IPS DF 6.9 (cell line): ENCODE results near the gene MYL11.

Source experiments
- DNase-seq: peaks from one replicate; pipeline ENCODE4 v3.0.0-alpha.2; 2013; ENCODE audit warnings: low read depth, low spot score
- H3K27ac ChIP-seq: one replicate; pipeline ENCODE4 v1.5.1; 2013; ENCODE audit warnings: low read length, control low read depth
- H3K27me3 ChIP-seq: 2 replicates; pipeline ENCODE4 v1.6.1; 2013; ENCODE audit warnings: mild to moderate bottlenecking, low read length; ENCODE audit not compliant: control insufficient read depth, insufficient read depth
- H3K36me3 ChIP-seq: 2 replicates; pipeline ENCODE4 v1.6.1; 2013; ENCODE audit warnings: low read length; ENCODE audit not compliant: control insufficient read depth, insufficient read depth
- H3K4me1 ChIP-seq: 2 replicates; pipeline ENCODE4 v1.6.1; 2013; ENCODE audit warnings: low read length; ENCODE audit not compliant: control insufficient read depth, insufficient read depth
- H3K4me3 ChIP-seq: 2 replicates; pipeline ENCODE4 v1.5.1; 2013; ENCODE audit warnings: mild to moderate bottlenecking, low read length
- H3K9me3 ChIP-seq: 2 replicates; pipeline ENCODE4 v1.6.1; 2013; ENCODE audit warnings: low read length, inconsistent platforms; ENCODE audit not compliant: control insufficient read depth, insufficient read depth
- WGBS: extraction: QIAGEN DNeasy Blood & Tissue Kit; methylation state at CpG from one replicate; pipeline ENCODE4 v1.1.7; 2013; ENCODE audit warnings: mixed read lengths, missing lambda C conversion rate; ENCODE audit not compliant: insufficient read length, insufficient coverage; 5-methylcytosine and 5-hydroxymethylcytosine counted together

The MYL11 gene

GRCh38 chr16:30354423-30355143 lies 20.0 kb upstream of the MYL11 start:
- peaks cover 34% of the 10 kb centered on the region for H3K36me3 ChIP-seq
- no peaks in the 10 kb centered on the region for H3K9me3 ChIP-seq
- no peaks in the 10 kb centered on the region for H3K4me1 ChIP-seq
- H3K4me3 ChIP-seq: peak overlapping the region; percentile 78
- H3K27me3 ChIP-seq: no peaks in the 10 kb centered on the region
- DNase-seq: no peak
- H3K27ac ChIP-seq: no peak overlapping the region
- no CpG with 5 or more reads among the region's 36 CpGs for WGBS

GRCh38 chr16:30355144-30355953 lies 19.3 kb upstream of the MYL11 start, which contains the start of gene CD2BP2:
Gene CD2BP2 (minus strand): TSS chr16:30355308. CDS start chr16:30354681, 627 bp downstream.
- Histone ChIP-seq H3K36me3 (peaks cover 34% of the 10 kb centered on the region), H3K27ac (no peak within 1 kb of the TSS), H3K27me3 (no peaks in the 10 kb centered on the region), H3K9me3 (no peaks in the 10 kb centered on the region), H3K4me1 (no peaks in the 10 kb centered on the region), H3K4me3 (peak within 1 kb of the TSS; percentile 78)
- peak; percentile 96 for DNase-seq
- WGBS: no CpG with 5 or more reads among the region's 45 CpGs

DNA sequence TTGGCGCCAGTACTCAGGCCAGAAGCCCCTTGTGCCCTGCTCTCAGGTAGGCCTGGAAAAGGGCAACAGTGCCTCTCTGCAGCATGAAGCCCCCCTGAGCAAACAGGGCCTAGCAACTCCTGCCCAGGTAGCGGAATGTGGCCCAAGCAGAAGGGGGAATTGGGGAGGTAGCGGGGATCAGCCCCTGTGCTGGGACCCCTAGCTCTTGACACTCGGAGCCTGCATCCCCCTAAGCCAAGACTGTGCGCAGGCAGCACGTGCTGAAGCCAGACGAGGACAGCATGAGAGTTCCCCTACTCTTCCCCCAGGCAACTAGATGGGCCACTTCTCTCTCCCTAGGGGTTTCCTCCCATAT lies 18.7 kb upstream of the MYL11 start:
- Histone ChIP-seq H3K27me3 (no peaks in the 10 kb centered on the region), H3K4me1 (no peaks in the 10 kb centered on the region), H3K36me3 (peaks cover 32% of the 10 kb centered on the region), H3K4me3 (peak overlapping the region; percentile 78; the same call in 1 of the 2 replicates), H3K9me3 (no peaks in the 10 kb centered on the region), H3K27ac (no peak overlapping the region)
- DNase-seq: no peak
- no CpG with 5 or more reads among the region's 7 CpGs for WGBS

DNA sequence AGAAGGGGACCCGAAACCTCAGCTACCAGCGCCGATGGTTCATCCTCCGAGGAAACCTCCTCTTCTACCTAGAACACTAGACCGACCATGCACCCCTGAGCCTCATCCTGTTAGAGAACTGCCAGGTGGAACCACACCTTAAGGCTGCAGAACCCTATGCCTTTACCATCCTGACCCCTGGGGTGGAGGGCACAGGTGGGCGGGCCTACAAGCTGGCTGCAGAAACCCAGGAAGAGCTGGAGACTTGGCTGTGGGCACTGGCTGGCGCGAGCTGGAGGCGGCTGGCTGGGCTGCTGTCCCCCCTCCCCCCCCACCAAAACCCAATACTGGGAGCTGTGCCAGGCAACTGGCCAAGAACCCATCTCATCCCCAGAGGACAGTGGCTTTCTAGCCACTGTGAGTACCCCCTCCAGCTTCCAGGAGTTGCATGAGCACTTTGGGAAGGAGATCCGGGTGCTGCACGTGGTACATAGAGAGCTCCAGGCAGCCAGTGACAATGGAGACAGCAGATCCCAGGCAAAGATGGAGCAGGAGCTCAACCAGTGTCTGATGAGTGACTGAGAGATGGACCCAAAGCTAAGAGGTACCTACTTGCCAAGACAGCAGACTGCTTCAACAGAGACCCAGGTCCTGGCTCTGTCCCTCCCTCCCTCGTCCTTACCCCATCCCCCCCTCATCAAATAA lies 18.1 kb upstream of the MYL11 start:
- no peak for DNase-seq

DNA sequence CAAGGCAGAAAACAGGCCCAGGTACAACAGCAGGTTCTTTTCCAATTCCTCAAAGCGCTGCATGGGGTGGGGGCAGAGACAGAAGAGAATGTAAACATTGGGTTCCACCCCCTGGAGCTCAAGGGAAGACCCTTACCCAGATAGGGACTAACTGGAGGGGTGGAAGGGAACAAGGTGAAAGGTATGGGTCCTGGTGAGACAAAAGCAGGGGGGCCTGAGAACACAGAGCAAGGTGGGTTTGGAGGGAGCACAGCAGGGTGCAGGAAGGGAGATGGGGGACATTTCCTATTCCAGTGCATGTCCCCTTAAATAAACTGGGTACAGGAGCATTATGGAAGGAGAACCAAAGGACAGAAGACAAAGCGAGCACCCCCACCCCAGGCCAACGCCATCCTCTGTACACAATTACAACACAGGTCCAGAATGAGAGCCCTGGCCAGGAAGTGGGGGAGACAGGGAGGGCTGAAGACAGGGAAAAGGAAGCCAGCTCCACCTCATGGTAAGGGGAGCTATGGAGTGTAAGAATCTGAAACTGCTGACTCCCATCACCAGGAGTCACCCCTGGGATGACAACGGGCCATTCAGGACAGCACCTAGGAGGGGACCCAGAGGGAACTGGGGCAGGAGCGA lies 17.4 kb upstream of the MYL11 start:
- H3K36me3 ChIP-seq: peaks cover 24% of the 10 kb centered on the region
- DNase-seq: no peak
- no peak overlapping the region for H3K27ac ChIP-seq
- H3K9me3 ChIP-seq: no peaks in the 10 kb centered on the region
- no CpG with 5 or more reads among the region's 5 CpGs for WGBS
- no peak overlapping the region for H3K4me3 ChIP-seq
- no peaks in the 10 kb centered on the region for H3K27me3 ChIP-seq
- H3K4me1 ChIP-seq: no peaks in the 10 kb centered on the region

More for the DNA sequence above, 18.1 kb upstream of the MYL11 start:
- no peaks in the 10 kb centered on the region for H3K4me1 ChIP-seq
- peaks cover 28% of the 10 kb centered on the region for H3K36me3 ChIP-seq
- H3K27ac ChIP-seq: no peak overlapping the region
- no CpG with 5 or more reads among the region's 12 CpGs for WGBS
- H3K9me3 ChIP-seq: no peaks in the 10 kb centered on the region
- no peaks in the 10 kb centered on the region for H3K27me3 ChIP-seq
- H3K4me3 ChIP-seq: no peak overlapping the region

GRCh38 chr16:30357715-30358576 lies 16.7 kb upstream of the MYL11 start:
- Histone ChIP-seq H3K9me3 (no peaks in the 10 kb centered on the region), H3K36me3 (peaks cover 18% of the 10 kb centered on the region), H3K4me1 (no peaks in the 10 kb centered on the region), H3K4me3 (no peak overlapping the region), H3K27me3 (no peaks in the 10 kb centered on the region), H3K27ac (no peak overlapping the region)
- no CpG with 5 or more reads among the region's 37 CpGs for WGBS
- DNase-seq: no peak

- no peaks in the 10 kb centered on the region for H3K4me1 ChIP-seq
- H3K27me3 ChIP-seq: no peaks in the 10 kb centered on the region
- no peak for DNase-seq
- no peaks in the 10 kb centered on the region for H3K9me3 ChIP-seq
- no CpG with 5 or more reads among the region's 9 CpGs for WGBS
- H3K4me3 ChIP-seq: no peak overlapping the region
- H3K27ac ChIP-seq: no peak overlapping the region
- peaks cover 14% of the 10 kb centered on the region; the same call in 1 of the 2 replicates for H3K36me3 ChIP-seq
Observed at GRCh38 chr16:30358577-30358936, 16.0 kb upstream of the MYL11 start.

GRCh38 chr16:30358990-30359870 lies 15.4 kb upstream of the MYL11 start:
- no peak overlapping the region for H3K27ac ChIP-seq
- no CpG with 5 or more reads among the region's 28 CpGs for WGBS
- DNase-seq: no peak
- H3K4me3 ChIP-seq: no peak overlapping the region
- H3K4me1 ChIP-seq: no peaks in the 10 kb centered on the region
- no peaks in the 10 kb centered on the region for H3K27me3 ChIP-seq
- H3K9me3 ChIP-seq: no peaks in the 10 kb centered on the region
- peaks cover 12% of the 10 kb centered on the region; the same call in 1 of the 2 replicates for H3K36me3 ChIP-seq

DNA sequence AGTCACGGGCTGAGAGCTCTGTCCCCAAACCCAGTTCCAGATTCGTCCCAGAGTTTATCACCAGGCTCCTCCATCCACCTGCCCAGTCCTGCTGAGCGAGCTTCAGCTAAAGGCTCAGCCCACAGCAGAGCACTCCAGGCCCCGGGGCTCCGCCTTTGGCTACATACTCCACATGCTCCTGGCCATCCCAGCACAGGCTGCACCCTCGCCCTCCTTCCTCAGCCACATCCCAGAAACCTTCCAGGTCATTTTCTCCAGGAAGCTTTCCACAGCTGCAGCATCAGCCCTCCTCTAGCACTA lies 14.8 kb upstream of the MYL11 start:
- Histone ChIP-seq H3K4me1 (no peaks in the 10 kb centered on the region), H3K36me3 (peaks cover 12% of the 10 kb centered on the region; the same call in 1 of the 2 replicates), H3K27ac (no peak overlapping the region), H3K9me3 (no peaks in the 10 kb centered on the region), H3K4me3 (no peak overlapping the region), H3K27me3 (no peaks in the 10 kb centered on the region)
- DNase-seq: no peak
- WGBS: no CpG with 5 or more reads among the region's 6 CpGs
